Loucy (cell line): ENCODE data around the gene PAX5.

Experiments used
- H2AFZ ChIP-seq: fragments of 200-600 bp; sonication (generic); 2 replicates; pipeline ENCODE4 v1.6.0; 2016; ENCODE audit warnings: antibody characterized with exemption, mild to moderate bottlenecking, low read length, moderate library complexity
- H3F3A ChIP-seq: fragments of 200-600 bp; 2 replicates; pipeline ENCODE4 v1.6.0; 2016; ENCODE audit warnings: antibody characterized with exemption, low read depth, mild to moderate bottlenecking
- H3K27me3 ChIP-seq: fragments of 200-600 bp; sonication (generic); 2 replicates; pipeline ENCODE4 v1.6.1; 2014; ENCODE audit warnings: low read length, mild to moderate bottlenecking; ENCODE audit not compliant: insufficient read depth, poor library complexity, severe bottlenecking
- H3K36me3 ChIP-seq: fragments of 200-600 bp; sonication (generic); 2 replicates; pipeline ENCODE4 v1.6.1; 2016; ENCODE audit warnings: low read length; ENCODE audit not compliant: insufficient read depth
- H3K4me1 ChIP-seq: fragments of 200-600 bp; sonication (generic); 2 replicates; pipeline ENCODE4 v1.5.1; 2014; ENCODE audit warnings: low read length, mild to moderate bottlenecking; ENCODE audit not compliant: insufficient read depth, poor library complexity, severe bottlenecking
- H3K4me2 ChIP-seq: fragments of 200-600 bp; sonication (generic); 2 replicates; pipeline ENCODE4 v1.6.0; 2014; ENCODE audit warnings: antibody characterized with exemption, low read length, low read depth, mild to moderate bottlenecking; ENCODE audit not compliant: poor library complexity, severe bottlenecking
- H3K4me3 ChIP-seq: fragments of 200-600 bp; sonication (generic); 2 replicates; pipeline ENCODE4 v1.5.1; 2014; ENCODE audit warnings: low read length, mild to moderate bottlenecking, mixed read lengths; ENCODE audit not compliant: poor library complexity, severe bottlenecking
- H3K79me2 ChIP-seq: fragments of 200-600 bp; sonication (generic); 2 replicates; pipeline ENCODE4 v1.6.1; 2014; ENCODE audit warnings: low read length; ENCODE audit not compliant: insufficient read depth
- H3K9ac ChIP-seq: fragments of 200-600 bp; sonication (generic); 2 replicates; pipeline ENCODE4 v1.6.0; 2014; ENCODE audit warnings: mild to moderate bottlenecking, low read depth, low read length, moderate library complexity; ENCODE audit not compliant: poor library complexity, severe bottlenecking
- H3K9me2 ChIP-seq: fragments of 200-600 bp; sonication (generic); replicated peaks from 2 replicates; pipeline ENCODE4 v1.6.1; 2016; ENCODE audit warnings: low read depth, low read length, mixed read lengths
- H3K9me3 ChIP-seq: fragments of 200-600 bp; sonication (generic); 2 replicates; pipeline ENCODE4 v1.6.1; 2014; ENCODE audit warnings: mild to moderate bottlenecking, antibody characterized with exemption, low read length, low read depth; ENCODE audit not compliant: insufficient read depth
- H4K20me1 ChIP-seq: fragments of 200-600 bp; sonication (generic); 2 replicates; pipeline ENCODE4 v1.6.0; 2014; ENCODE audit warnings: antibody characterized with exemption, low read length, mild to moderate bottlenecking; ENCODE audit not compliant: insufficient read depth, poor library complexity, severe bottlenecking
- CTCF ChIP-seq: fragments of 200-600 bp; sonication (generic); conservative IDR thresholded peaks from 2 replicates; pipeline ENCODE4 v1.5.1; 2014; ENCODE audit warnings: mild to moderate bottlenecking, antibody characterized with exemption, low read length
- EZH2phosphoT487 ChIP-seq: fragments of 200-600 bp; IDR thresholded peaks from 2 replicates; pipeline ENCODE4 v1.6.1; 2018; ENCODE audit warnings: antibody characterized with exemption, mild to moderate bottlenecking, moderate library complexity, borderline replicate concordance

PAX5 gene

GRCh38 chr9:36855448-36856315 lies 178.4 kb downstream of the PAX5 start:
- TF ChIP-seq CTCF: peak; percentile 74
- TF ChIP-seq EZH2phosphoT487: no peak
- H3K79me2 ChIP-seq: no peaks in the 10 kb centered on the region

GRCh38 chr9:36854751-36855150 lies 179.3 kb downstream of the PAX5 start:
- Histone ChIP-seq H3K27me3 (no peaks in the 10 kb centered on the region), H3K4me3 (no peak overlapping the region), H3F3A (no peaks in the 10 kb centered on the region), H3K9ac (no peak overlapping the region), H3K9me2 (no peaks in the 10 kb centered on the region), H2AFZ (no peak overlapping the region), H3K4me1 (peaks cover 13% of the 10 kb centered on the region), H4K20me1 (no peaks in the 10 kb centered on the region), H3K79me2 (no peaks in the 10 kb centered on the region), H3K9me3 (no peaks in the 10 kb centered on the region), H3K36me3 (no peaks in the 10 kb centered on the region), H3K4me2 (no peak overlapping the region)
- TF ChIP-seq CTCF: no peak
- no peak for TF ChIP-seq EZH2phosphoT487

More at GRCh38 chr9:36855448-36856315, 178.4 kb downstream of the PAX5 start:
- H3K36me3 ChIP-seq: no peaks in the 10 kb centered on the region
- peak overlapping the region; percentile 49 for H3K9ac ChIP-seq
- H3K9me3 ChIP-seq: no peaks in the 10 kb centered on the region
- no peaks in the 10 kb centered on the region for H3K27me3 ChIP-seq
- H3K4me2 ChIP-seq: peak overlapping the region; percentile 76
- no peaks in the 10 kb centered on the region for H4K20me1 ChIP-seq
- H3K9me2 ChIP-seq: no peaks in the 10 kb centered on the region
- H3K4me3 ChIP-seq: peak overlapping the region; percentile 59
- peak overlapping the region; percentile 56 for H2AFZ ChIP-seq
- H3F3A ChIP-seq: no peaks in the 10 kb centered on the region
- H3K4me1 ChIP-seq: peaks cover 13% of the 10 kb centered on the region

- H3K9me3 ChIP-seq: no peaks in the 10 kb centered on the region
- H4K20me1 ChIP-seq: no peaks in the 10 kb centered on the region
- no peaks in the 10 kb centered on the region for H3K27me3 ChIP-seq
- H3K4me3 ChIP-seq: no peak overlapping the region
- H3K4me2 ChIP-seq: no peak overlapping the region
- no peaks in the 10 kb centered on the region for H3F3A ChIP-seq
- TF ChIP-seq CTCF: no peak
- TF ChIP-seq EZH2phosphoT487: no peak
- H2AFZ ChIP-seq: no peak overlapping the region
- no peaks in the 10 kb centered on the region for H3K79me2 ChIP-seq
- peaks cover 13% of the 10 kb centered on the region for H3K4me1 ChIP-seq
- H3K9me2 ChIP-seq: no peaks in the 10 kb centered on the region
- no peak overlapping the region for H3K9ac ChIP-seq
- H3K36me3 ChIP-seq: no peaks in the 10 kb centered on the region
These were observed 180.0 kb downstream of the PAX5 start for GRCh38 chr9:36854034-36854433.
